Measurements from ENCODE around the gene FGGY.

FGGY gene

DNA sequence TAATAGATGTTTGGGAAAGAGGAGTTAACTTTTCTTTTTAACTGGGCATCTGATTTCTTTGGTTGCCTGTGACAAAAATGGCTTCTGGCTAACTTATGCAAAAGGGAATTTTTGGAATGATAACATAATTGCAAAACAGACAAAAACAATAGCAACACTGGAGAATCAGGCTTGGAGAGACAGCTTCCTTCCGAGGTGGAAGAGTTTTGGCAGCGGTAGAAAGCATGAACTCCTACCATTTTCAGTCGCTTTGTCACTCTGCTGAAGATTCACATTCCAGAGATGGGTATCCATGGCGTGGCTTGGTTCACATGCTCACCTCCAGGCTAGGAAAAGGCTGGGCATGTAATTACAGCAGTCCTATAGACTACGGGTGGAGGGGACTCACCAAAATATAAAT, 17.2 kb upstream of the FGGY start:
- H3K4me1 ChIP-seq = peaks cover 0 to 30% (median 11%) of the 10 kb centered on the region in 10 experiments; a peak in 12 of 20 replicates
- no peaks in the 10 kb centered on the region for H4K20me1 ChIP-seq
- H3K27ac ChIP-seq = no peak overlapping the region
- no peaks in the 10 kb centered on the region for H3K36me3 ChIP-seq
- H3K4me2 ChIP-seq = no peak overlapping the region
- no peak overlapping the region for H3K9ac ChIP-seq
- TF ChIP-seq Cebpa-rat (IDR thresholded peaks at IDR 0.05) = no peak
- no peak overlapping the region for H3K4me3 ChIP-seq
- H3K27me3 ChIP-seq = no peaks in the 10 kb centered on the region
- H3K9me3 ChIP-seq (replicated peaks in 1 of 11) = peaks cover 0 to 10% (median 0%) of the 10 kb centered on the region in 11 experiments; a peak in 3 of 22 replicates

DNA sequence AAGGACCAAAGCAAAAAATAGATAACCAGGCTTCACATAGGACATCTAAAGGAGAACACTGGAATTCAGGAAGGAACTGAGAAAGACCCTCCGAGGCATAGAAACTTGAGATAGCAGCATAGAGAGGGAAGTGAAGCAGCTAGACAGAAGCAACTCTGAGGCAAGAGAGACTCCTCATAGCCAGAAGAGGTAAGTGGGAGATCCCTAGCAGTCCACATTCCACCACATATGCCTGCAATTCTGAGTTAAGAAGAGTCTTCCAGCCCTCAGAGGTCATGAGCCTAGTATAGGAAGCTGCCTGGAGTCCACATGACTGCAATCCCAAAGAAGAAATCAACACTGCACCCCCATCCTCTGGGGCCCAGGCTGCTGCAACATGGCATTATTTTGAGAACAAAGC, 13.9 kb upstream of the FGGY start:
- no peak overlapping the region for H3K27ac ChIP-seq
- H3K27me3 ChIP-seq = no peaks in the 10 kb centered on the region
- 0 out of 22 replicates have a peak overlapping the region, but pooled peaks of 1 of the 11 experiments have one; percentile 21 for H3K9ac ChIP-seq
- H3K36me3 ChIP-seq = no peaks in the 10 kb centered on the region
- 0 out of 22 replicates have a peak, but pooled peaks cover 0 to 1% (median 0%) of the 10 kb centered on the region in 11 experiments for H3K9me3 ChIP-seq (replicated peaks in 1 of 11)
- H3K4me3 ChIP-seq = no peak overlapping the region
- peak overlapping the region in 5 of 11 experiments; percentile 8 to 64 (median 48); a peak in 8 of 22 replicates for H3K4me2 ChIP-seq
- peaks cover 0 to 11% (median 0%) of the 10 kb centered on the region in 10 experiments; a peak in 9 of 20 replicates for H3K4me1 ChIP-seq
- no peak for TF ChIP-seq Cebpa-rat (IDR thresholded peaks at IDR 0.05)
- no peaks in the 10 kb centered on the region for H4K20me1 ChIP-seq

DNA sequence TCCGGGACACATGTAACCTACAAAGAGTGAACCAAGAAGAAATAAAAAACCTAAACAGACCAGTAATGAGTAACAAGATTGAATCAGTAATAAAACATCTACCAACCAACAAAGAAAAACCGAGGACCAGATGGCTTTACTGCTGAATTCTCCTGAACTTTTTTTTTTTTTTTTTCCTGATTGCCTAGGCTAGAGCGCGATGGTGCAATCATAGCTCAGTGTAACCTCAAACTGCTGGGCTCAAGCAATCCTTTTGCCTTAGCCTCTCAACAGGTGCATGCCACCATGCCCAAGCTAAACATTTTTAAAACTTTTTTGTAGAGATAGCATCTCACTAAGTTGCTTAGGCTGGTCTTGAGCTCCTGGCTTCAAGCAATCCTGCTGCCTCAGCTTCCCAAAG, 11.2 kb upstream of the FGGY start:
- Histone ChIP-seq H3K27ac (no peak overlapping the region), H3K36me3 (no peaks in the 10 kb centered on the region), H3K27me3 (no peaks in the 10 kb centered on the region), H3K4me1 (peaks cover 0 to 33% (median 11%) of the 10 kb centered on the region in 10 experiments; a peak in 15 of 20 replicates), H4K20me1 (no peaks in the 10 kb centered on the region), H3K9ac (no peak overlapping the region), H3K9me3 (replicated peaks in 1 of 11) (peaks cover 0 to 11% (median 0%) of the 10 kb centered on the region in 11 experiments; a peak in 2 of 22 replicates), H3K4me3 (no peak overlapping the region), H3K4me2 (no peak overlapping the region)
- no peak for TF ChIP-seq Cebpa-rat (IDR thresholded peaks at IDR 0.05)

DNA sequence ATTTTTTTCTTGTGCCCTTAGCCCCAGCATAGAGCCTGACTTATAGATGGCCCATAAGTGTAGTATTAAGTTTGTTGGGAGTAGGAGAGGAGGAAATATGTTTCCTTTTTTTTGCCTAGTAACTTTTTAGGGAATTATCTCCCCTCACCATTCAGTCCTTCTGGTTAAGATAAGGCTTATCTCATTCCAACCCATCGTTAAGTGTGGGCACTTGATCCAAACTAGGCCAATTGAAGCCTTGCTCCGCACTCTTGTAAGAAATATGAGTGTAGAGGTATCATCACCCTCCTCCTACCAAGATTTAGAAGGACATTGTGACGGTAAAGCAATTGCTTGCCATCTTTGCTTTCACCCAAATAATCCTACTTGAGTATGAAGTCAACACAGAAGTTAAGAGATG, 8.8 kb upstream of the FGGY start:
- H3K9ac ChIP-seq = no peak overlapping the region
- H3K4me2 ChIP-seq = no peak overlapping the region
- H4K20me1 ChIP-seq = no peaks in the 10 kb centered on the region
- no peak overlapping the region for H3K4me3 ChIP-seq
- no peaks in the 10 kb centered on the region for H3K36me3 ChIP-seq
- no peak for TF ChIP-seq Cebpa-rat (IDR thresholded peaks at IDR 0.05)
- H3K27me3 ChIP-seq = no peaks in the 10 kb centered on the region
- H3K9me3 ChIP-seq (replicated peaks in 1 of 11) = peaks cover 0 to 19% (median 0%) of the 10 kb centered on the region in 11 experiments; a peak in 3 of 22 replicates
- H3K4me1 ChIP-seq = peaks cover 17 to 49% (median 34%) of the 10 kb centered on the region in 10 experiments
- H3K27ac ChIP-seq = no peak overlapping the region

DNA sequence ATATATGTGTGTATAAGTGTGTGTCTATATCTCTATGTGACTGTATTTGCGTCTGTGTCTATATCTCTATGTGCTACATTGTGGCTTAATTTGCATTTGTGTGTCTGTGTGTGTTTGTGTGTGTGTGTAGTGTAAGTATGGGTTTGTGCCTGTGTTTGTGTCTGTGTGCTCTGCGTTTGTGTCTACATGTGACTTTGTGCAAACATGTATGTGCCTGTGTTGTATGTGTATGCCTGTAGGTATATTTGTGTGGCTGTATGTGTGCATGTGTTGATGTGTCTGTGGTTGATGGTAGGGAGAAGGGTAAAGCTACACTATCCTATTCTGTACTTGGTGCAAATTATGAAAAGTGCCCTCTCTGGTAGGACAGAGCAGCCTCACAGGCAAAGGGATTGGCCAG, 7.3 kb upstream of the FGGY start:
- no peaks in the 10 kb centered on the region for H3K27me3 ChIP-seq
- peaks cover 0 to 32% (median 0%) of the 10 kb centered on the region in 11 experiments; a peak in 4 of 22 replicates for H3K9me3 ChIP-seq (replicated peaks in 1 of 11)
- H3K4me3 ChIP-seq = no peak overlapping the region
- peak overlapping the region in 3 of 11 experiments; percentile 34 to 74 (median 70); a peak in 1 of 22 replicates for H3K9ac ChIP-seq
- TF ChIP-seq Cebpa-rat (IDR thresholded peaks at IDR 0.05) = no peak
- peak overlapping the region; percentile 46 to 99 (median 95); a peak in 20 of 22 replicates for H3K27ac ChIP-seq
- no peaks in the 10 kb centered on the region for H4K20me1 ChIP-seq
- peaks cover 23 to 58% (median 49%) of the 10 kb centered on the region in 10 experiments for H3K4me1 ChIP-seq
- peak overlapping the region in 6 of 11 experiments; percentile 74 to 91 (median 86); a peak in 11 of 22 replicates for H3K4me2 ChIP-seq
- no peaks in the 10 kb centered on the region for H3K36me3 ChIP-seq

DNA sequence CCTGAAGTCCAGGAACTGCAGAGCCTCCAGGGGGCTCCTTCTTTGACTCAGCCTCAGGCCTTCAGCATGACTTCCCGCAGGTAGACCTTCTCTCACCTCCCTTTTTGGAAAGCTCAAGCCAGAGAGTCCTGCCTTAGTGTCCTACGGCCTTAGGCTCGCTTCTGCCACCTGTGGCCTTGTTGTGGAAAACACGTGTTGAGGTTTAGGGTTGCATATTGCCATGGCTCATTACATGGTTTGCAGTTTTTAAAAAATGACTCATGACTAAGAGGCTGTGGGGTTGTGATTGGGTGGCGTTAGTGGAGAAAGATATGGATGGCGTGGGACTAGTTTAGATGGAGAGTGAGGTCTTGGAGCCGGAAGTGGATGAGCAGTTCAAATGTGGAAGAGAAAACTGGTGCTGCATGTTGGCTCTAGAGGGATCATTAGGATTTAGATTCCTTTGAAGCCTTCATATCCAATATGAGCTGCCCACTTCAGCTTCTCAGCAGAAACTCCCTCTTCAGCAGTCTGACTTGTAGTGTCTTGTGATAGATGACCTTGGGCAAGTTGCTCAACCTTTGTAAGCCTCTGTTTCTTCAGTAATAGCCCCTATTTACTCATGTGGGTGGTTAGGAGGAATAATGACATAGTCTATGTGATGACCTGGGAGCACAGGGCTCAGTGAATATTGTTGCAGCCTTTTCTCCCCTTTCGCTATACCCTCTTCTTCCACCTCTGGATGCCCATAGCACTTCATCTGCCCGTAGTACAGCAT, 6.5 kb upstream of the FGGY start:
- peak overlapping the region in 4 of 11 experiments; percentile 69 to 77 (median 72); a peak in 9 of 22 replicates for H3K9ac ChIP-seq
- no peaks in the 10 kb centered on the region for H3K36me3 ChIP-seq
- H3K27ac ChIP-seq = peak overlapping the region; percentile 89 to 99 (median 95)
- H3K4me2 ChIP-seq = peak overlapping the region in 8 of 11 experiments; percentile 66 to 91 (median 82); a peak in 16 of 22 replicates
- peaks cover 23 to 66% (median 55%) of the 10 kb centered on the region in 10 experiments for H3K4me1 ChIP-seq
- H3K9me3 ChIP-seq (replicated peaks in 1 of 11) = peaks cover 0 to 33% (median 0%) of the 10 kb centered on the region in 11 experiments; a peak in 4 of 22 replicates
- no peaks in the 10 kb centered on the region for H3K27me3 ChIP-seq
- no peaks in the 10 kb centered on the region for H4K20me1 ChIP-seq
- H3K4me3 ChIP-seq = no peak overlapping the region
- TF ChIP-seq Cebpa-rat (IDR thresholded peaks at IDR 0.05) = 0 out of 22 replicates have a peak, but pooled peaks of 2 of the 11 experiments have one; percentile 13 to 23

DNA sequence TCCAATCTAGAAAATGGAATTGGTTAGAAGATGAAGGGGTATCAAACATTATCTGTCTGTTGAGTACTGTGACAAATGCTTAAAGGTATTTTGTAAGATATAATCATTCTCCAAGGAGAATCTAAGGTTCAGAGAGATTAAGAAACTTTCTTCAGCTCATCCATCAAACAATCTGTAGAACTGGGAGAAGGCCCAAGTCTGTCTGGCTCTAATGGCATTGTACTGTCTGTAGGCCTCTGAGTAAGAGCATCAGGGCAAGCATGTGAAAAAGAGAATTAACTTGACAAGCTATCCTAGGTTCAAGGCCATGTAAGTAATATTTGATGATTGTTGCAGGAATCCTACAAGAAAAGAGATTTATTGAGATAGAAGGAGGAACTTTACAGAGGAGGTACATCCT, 5.3 kb upstream of the FGGY start:
- Histone ChIP-seq H3K27ac (peak overlapping the region; percentile 89 to 99 (median 95)), H3K4me3 (no peak overlapping the region), H3K4me2 (peak overlapping the region; percentile 49 to 91 (median 74); a peak in 21 of 22 replicates), H3K9me3 (replicated peaks in 1 of 11) (peaks cover 0 to 33% (median 0%) of the 10 kb centered on the region in 11 experiments; a peak in 4 of 22 replicates), H3K4me1 (peaks cover 23 to 75% (median 66%) of the 10 kb centered on the region in 10 experiments), H3K9ac (peak overlapping the region; percentile 54 to 77 (median 73); a peak in 21 of 22 replicates), H4K20me1 (no peaks in the 10 kb centered on the region), H3K36me3 (no peaks in the 10 kb centered on the region), H3K27me3 (no peaks in the 10 kb centered on the region)
- TF ChIP-seq Cebpa-rat (IDR thresholded peaks at IDR 0.05) = no peak

DNA sequence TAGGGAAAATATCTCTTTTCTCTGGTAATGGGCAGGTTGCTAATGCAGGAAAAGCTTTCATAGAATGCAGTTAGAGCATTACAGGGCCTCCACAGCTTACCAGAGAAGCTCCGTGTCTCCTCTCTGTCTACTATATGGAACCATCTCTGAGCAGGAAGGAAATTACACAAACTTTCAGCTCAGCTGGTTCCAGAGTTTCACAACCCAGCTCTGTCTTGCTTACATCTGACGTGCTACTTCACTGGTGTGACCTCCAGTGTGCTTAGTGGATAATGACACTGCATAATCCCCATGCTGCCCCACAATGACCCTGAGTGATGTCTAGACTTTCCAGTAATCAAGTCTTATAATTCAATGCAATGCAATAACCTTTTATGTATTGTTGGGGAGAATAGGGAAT, 4.3 kb upstream of the FGGY start:
- Histone ChIP-seq H3K9ac (peak overlapping the region; percentile 54 to 79 (median 73)), H3K9me3 (replicated peaks in 1 of 11) (peaks cover 0 to 33% (median 0%) of the 10 kb centered on the region in 11 experiments; a peak in 4 of 22 replicates), H3K4me3 (no peak overlapping the region; a peak in 1 of 20 replicates), H3K4me1 (peaks cover 28 to 79% (median 71%) of the 10 kb centered on the region in 10 experiments), H3K4me2 (peak overlapping the region; percentile 49 to 91 (median 74); a peak in 21 of 22 replicates), H3K27ac (peak overlapping the region; percentile 89 to 99 (median 95)), H3K36me3 (no peaks in the 10 kb centered on the region), H4K20me1 (no peaks in the 10 kb centered on the region), H3K27me3 (no peaks in the 10 kb centered on the region)
- TF ChIP-seq Cebpa-rat (IDR thresholded peaks at IDR 0.05) = peak; percentile 96 to 99 (median 98)

DNA sequence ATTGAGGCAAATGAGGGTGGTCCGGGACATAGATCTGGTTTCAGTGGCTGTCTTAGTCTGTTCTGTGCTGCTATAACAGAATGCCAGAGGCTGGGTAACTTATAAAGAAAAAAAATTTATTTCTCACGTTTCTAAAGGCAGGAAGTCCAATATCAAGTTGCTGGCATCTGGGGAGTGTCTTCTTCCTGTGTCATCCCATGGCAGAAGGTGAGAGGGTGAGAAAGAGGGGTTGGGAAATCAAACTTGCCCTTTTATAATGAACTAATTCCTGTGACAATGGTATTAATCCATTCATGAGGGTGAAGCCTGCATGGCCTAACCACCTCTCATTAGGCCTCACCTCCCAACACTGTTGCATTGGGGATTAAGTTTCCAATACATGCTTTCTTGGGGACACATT, 3.7 kb upstream of the FGGY start:
- H3K9ac ChIP-seq = peak overlapping the region; percentile 54 to 79 (median 73)
- no peak overlapping the region for H3K4me3 ChIP-seq
- no peaks in the 10 kb centered on the region for H3K36me3 ChIP-seq
- H3K27me3 ChIP-seq = no peaks in the 10 kb centered on the region
- H3K4me1 ChIP-seq = peaks cover 34 to 84% (median 77%) of the 10 kb centered on the region in 10 experiments
- peak overlapping the region; percentile 49 to 91 (median 74) for H3K4me2 ChIP-seq
- no peak for TF ChIP-seq Cebpa-rat (IDR thresholded peaks at IDR 0.05)
- peak overlapping the region; percentile 89 to 99 (median 95) for H3K27ac ChIP-seq
- no peaks in the 10 kb centered on the region for H4K20me1 ChIP-seq
- H3K9me3 ChIP-seq (replicated peaks in 1 of 11) = peaks cover 0 to 33% (median 0%) of the 10 kb centered on the region in 11 experiments; a peak in 4 of 22 replicates

Measured in BLaER1 treated with 17β-estradiol and CSF1 and Interleukin-3, amounts not matched to agents 10 nM and 100 nM (cell line).